GM12878 (cell line): ENCODE measurements around the gene LIFR. TPM values are rescaled to one million over a fixed set of nuclear protein-coding genes. Genes with fewer than 3 reads are reported as not detected.

Experiments
- POLR2A ChIP-seq: IDR thresholded peaks from 2 replicates; pipeline ENCODE4 v1.6.1; 2011; ENCODE audit warnings: low read depth, mild to moderate bottlenecking, low read length
- SP1 ChIP-seq: IDR thresholded peaks from one replicate; pipeline ENCODE4 v1.6.1; 2011; ENCODE audit warnings: low read depth, low read length
- TBL1XR1 ChIP-seq: IDR thresholded peaks from 2 replicates; pipeline ENCODE4 v1.6.1; 2012; ENCODE audit warnings: low read depth, low read length, improper control_type of control experiment
- polyA plus RNA-seq, 11 experiments: library from polyadenylated mRNA; depleted of rRNA in 4 of 11; unstranded in 6 of 11; stranded (reverse) in 5 of 11; fragments of >200 nt; fragmentation: Nextera tagmentation in 4 of 11; fragmentation: Illumina TruSeq in 1 of 11; extraction: Ambion mirVana in 4 of 11; extraction: Trizol in 1 of 11; gene quantifications; 1 replicate in 1 of 11; 2 replicates in 10 of 11; pipeline versions ENCODE4 v1.2.1 to v1.2.3, GENCODE V29; 2011 to 2016; ENCODE audit warnings: inconsistent platforms in 2 of 11, missing spikeins in 2 of 11, low read depth in 1 of 11
- total RNA-seq, 4 experiments: library from RNA; depleted of rRNA in 3 of 4; stranded (reverse); fragments of >200 nt in 3 of 4; fragmentation: Illumina TruSeq in 1 of 4; extraction: Trizol in 1 of 4; gene quantifications; 2 replicates each; pipeline versions ENCODE4 v1.2.1 to v1.2.3, GENCODE V29; 2013 to 2021
- TF ChIP-seq, protein P1 (sequence below): fragments of 150-350 bp; IDR thresholded peaks from 2 replicates; pipeline ENCODE4 v1.6.1; 2016; ENCODE audit warnings: low read depth, low read length
- TF ChIP-seq, protein P2 (sequence below): fragments of 450-650 bp; formaldehyde crosslinking; IDR thresholded peaks from 2 replicates; pipeline ENCODE4 v1.5.0; 2022; ENCODE audit warnings: mild to moderate bottlenecking, missing genetic modification characterization
- TF ChIP-seq, protein P3 (sequence below): IDR thresholded peaks from 2 replicates; pipeline ENCODE4 v1.6.1; 2011; ENCODE audit warnings: borderline replicate concordance, low read depth, mild to moderate bottlenecking, moderate library complexity, low read length; ENCODE audit not compliant: insufficient read depth, poor library complexity, severe bottlenecking

LIFR gene
- total and polyA plus RNA-seq, 10 of the 15 experiments (the other 5 are each of a cell fraction or from before 2014, with no cell fraction given), result 0.10 TPM; not detected in 9

DNA sequence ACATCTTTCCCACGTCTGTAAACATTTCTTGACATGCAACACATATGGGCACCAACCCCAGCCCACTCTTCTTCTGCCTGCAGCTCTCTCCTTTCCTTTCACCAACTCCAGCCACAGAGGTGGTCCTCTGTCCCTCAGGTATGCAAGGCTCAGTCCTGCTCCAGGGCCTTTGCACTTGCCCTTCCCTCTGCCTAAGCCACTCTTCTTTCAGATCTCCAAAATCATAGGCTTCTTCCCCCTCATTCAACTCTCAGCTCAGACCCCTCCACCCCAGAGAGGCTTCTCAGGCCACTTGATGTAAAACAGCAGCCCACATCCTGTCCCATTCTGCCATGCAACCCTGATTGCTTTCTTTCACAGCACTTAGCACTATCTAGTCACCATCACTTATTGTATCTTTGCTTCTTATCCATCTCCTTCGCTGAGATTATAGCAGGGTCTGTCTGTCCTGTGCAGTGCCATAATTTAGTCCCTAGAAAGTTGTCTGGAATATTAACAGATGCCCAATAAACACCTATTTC is 3.4 kb downstream of the LIFR start (continued):
- TF ChIP-seq, protein P1, sequence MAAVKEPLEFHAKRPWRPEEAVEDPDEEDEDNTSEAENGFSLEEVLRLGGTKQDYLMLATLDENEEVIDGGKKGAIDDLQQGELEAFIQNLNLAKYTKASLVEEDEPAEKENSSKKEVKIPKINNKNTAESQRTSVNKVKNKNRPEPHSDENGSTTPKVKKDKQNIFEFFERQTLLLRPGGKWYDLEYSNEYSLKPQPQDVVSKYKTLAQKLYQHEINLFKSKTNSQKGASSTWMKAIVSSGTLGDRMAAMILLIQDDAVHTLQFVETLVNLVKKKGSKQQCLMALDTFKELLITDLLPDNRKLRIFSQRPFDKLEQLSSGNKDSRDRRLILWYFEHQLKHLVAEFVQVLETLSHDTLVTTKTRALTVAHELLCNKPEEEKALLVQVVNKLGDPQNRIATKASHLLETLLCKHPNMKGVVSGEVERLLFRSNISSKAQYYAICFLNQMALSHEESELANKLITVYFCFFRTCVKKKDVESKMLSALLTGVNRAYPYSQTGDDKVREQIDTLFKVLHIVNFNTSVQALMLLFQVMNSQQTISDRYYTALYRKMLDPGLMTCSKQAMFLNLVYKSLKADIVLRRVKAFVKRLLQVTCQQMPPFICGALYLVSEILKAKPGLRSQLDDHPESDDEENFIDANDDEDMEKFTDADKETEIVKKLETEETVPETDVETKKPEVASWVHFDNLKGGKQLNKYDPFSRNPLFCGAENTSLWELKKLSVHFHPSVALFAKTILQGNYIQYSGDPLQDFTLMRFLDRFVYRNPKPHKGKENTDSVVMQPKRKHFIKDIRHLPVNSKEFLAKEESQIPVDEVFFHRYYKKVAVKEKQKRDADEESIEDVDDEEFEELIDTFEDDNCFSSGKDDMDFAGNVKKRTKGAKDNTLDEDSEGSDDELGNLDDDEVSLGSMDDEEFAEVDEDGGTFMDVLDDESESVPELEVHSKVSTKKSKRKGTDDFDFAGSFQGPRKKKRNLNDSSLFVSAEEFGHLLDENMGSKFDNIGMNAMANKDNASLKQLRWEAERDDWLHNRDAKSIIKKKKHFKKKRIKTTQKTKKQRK, result no peak
- TF ChIP-seq POLR2A, result no peak
- no peak for TF ChIP-seq TBL1XR1
- TF ChIP-seq SP1, result no peak
- TF ChIP-seq, protein P2, sequence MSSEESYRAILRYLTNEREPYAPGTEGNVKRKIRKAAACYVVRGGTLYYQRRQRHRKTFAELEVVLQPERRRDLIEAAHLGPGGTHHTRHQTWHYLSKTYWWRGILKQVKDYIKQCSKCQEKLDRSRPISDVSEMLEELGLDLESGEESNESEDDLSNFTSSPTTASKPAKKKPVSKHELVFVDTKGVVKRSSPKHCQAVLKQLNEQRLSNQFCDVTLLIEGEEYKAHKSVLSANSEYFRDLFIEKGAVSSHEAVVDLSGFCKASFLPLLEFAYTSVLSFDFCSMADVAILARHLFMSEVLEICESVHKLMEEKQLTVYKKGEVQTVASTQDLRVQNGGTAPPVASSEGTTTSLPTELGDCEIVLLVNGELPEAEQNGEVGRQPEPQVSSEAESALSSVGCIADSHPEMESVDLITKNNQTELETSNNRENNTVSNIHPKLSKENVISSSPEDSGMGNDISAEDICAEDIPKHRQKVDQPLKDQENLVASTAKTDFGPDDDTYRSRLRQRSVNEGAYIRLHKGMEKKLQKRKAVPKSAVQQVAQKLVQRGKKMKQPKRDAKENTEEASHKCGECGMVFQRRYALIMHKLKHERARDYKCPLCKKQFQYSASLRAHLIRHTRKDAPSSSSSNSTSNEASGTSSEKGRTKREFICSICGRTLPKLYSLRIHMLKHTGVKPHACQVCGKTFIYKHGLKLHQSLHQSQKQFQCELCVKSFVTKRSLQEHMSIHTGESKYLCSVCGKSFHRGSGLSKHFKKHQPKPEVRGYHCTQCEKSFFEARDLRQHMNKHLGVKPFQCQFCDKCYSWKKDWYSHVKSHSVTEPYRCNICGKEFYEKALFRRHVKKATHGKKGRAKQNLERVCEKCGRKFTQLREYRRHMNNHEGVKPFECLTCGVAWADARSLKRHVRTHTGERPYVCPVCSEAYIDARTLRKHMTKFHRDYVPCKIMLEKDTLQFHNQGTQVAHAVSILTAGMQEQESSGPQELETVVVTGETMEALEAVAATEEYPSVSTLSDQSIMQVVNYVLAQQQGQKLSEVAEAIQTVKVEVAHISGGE, result no peak
- TF ChIP-seq, protein P3, sequence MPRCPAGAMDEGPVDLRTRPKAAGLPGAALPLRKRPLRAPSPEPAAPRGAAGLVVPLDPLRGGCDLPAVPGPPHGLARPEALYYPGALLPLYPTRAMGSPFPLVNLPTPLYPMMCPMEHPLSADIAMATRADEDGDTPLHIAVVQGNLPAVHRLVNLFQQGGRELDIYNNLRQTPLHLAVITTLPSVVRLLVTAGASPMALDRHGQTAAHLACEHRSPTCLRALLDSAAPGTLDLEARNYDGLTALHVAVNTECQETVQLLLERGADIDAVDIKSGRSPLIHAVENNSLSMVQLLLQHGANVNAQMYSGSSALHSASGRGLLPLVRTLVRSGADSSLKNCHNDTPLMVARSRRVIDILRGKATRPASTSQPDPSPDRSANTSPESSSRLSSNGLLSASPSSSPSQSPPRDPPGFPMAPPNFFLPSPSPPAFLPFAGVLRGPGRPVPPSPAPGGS, result no peak
